Left renal pelvis (tissue), 4 donors: ENCODE results near the gene WNT10A. TPM values are rescaled to one million over a fixed set of nuclear protein-coding genes. Genes with fewer than 3 reads are reported as not detected.
"Not testable (repeated sequence)": the region's sequence is repeated elsewhere in the genome, so short reads cannot be mapped to it uniquely, and the experiment has no call there.

Experiments
- DNase-seq, 4 donors: peaks; one replicate each; pipeline ENCODE4 v3.0.0-alpha.2; 2013; ENCODE audit warnings: low read depth in 4 of 4, low spot score in 3 of 4
- polyA plus RNA-seq, 4 donors: library from polyadenylated mRNA; unstranded; fragments of 120-200 nt; gene quantifications; one replicate each; pipeline ENCODE4 v1.2.1, GENCODE V29; 2013; ENCODE audit not compliant: insufficient read length in 4 of 4

The WNT10A gene
- polyA plus RNA-seq, 4 donors, result 0.08 to 1.5 (median 0.96) TPM

GRCh38 chr2:218927876-218928275, 47.2 kb downstream of the WNT10A start:
- no peak for DNase-seq

DNA sequence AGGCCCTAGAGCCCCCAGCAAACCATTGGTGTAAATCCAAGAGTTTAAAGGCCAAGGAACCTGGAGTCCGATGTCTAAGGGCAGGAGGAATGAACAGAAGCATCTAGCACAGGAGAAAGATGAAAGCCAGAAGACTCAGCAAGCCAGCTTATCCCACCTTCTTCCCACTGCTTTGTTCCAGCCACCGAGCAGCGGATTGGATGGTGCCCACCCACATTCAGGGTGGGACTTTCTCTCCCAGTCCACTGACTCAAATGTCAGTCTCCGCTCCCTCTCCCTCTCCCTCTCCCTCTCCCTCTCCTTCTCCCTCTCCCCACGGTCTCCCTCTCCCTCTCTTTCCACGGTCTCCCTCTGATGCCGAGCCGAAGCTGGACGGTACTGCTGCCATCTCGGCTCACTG, 49.8 kb downstream of the WNT10A start:
- not testable (repeated sequence) for DNase-seq

GRCh38 chr2:218931751-218932150, 51.1 kb downstream of the WNT10A start:
- not testable (repeated sequence) for DNase-seq

Other genes with a start within 250 kb of the WNT10A start
- gene ZNF142, start 221.2 kb upstream of the WNT10A start, polyA plus RNA-seq, result 10 to 100 TPM; 15.9 to 23.9 (median 18.6) TPM
- gene BCS1L, start 221.2 kb upstream of the WNT10A start, polyA plus RNA-seq, result 10 to 100 TPM; 36.4 to 60.4 (median 47.9) TPM
- gene RNF25, start 208.8 kb upstream of the WNT10A start, polyA plus RNA-seq, result 10 to 100 TPM; 43.0 to 50.2 (median 44.5) TPM
- 100 to 1,000 TPM in 1 of 4 donors, 10 to 100 TPM in 3; 61.2 to 119 (median 68.6) TPM for gene STK36, start 208.8 kb upstream of the WNT10A start, polyA plus RNA-seq
- 10 to 100 TPM; 18.9 to 42.3 (median 34.7) TPM for gene TTLL4, start 170.0 kb upstream of the WNT10A start, polyA plus RNA-seq
- 10 to 100 TPM; 10.6 to 52.6 (median 42.3) TPM for gene CYP27A1, start 98.7 kb upstream of the WNT10A start, polyA plus RNA-seq
- gene PRKAG3, start 49.0 kb upstream of the WNT10A start, polyA plus RNA-seq, result not detected
- gene WNT6, start 21.0 kb upstream of the WNT10A start, polyA plus RNA-seq, result 1 to 10 TPM in 1 of 4 donors, under 1 TPM in 3; 0.20 to 1.9 (median 0.43) TPM
- gene CDK5R2, start 78.8 kb downstream of the WNT10A start, polyA plus RNA-seq, result under 1 TPM in 3 of 4 donors, not detected in 1; 0.08 to 0.14 (median 0.14) TPM
- gene FEV, start 104.3 kb downstream of the WNT10A start, polyA plus RNA-seq, result under 1 TPM in 3 of 4 donors, not detected in 1; 0.11 to 0.46 (median 0.11) TPM
- gene CRYBA2, start 112.6 kb downstream of the WNT10A start, polyA plus RNA-seq, result not detected
- under 1 TPM; 0.20 to 0.43 (median 0.27) TPM for gene CFAP65, start 160.7 kb downstream of the WNT10A start, polyA plus RNA-seq
- gene IHH, start 180.1 kb downstream of the WNT10A start, polyA plus RNA-seq, result 1 to 10 TPM in 2 of 4 donors, under 1 TPM in 2; 0.12 to 2.5 (median 1.2) TPM